Measurements from ENCODE around the gene SLC31A2.
"Not testable (repeated sequence)": the region's sequence is repeated elsewhere in the genome, so short reads cannot be mapped to it uniquely, and the experiment has no call there.

The SLC31A2 gene

GRCh38 chr9:113150670-113151611 is at the start of gene SLC31A2:
Gene SLC31A2, plus strand, starts transcription at chr9:113151007. Its CDS starts 68 bp downstream, at chr9:113151075.
- peak within 1 kb of the TSS; percentile 91 for H2AFZ ChIP-seq (ENCODE audit: low read depth, low read length, severe bottlenecking)
- H3K4me2 ChIP-seq (ENCODE audit: low read depth, low read length, poor library complexity, severe bottlenecking): peak within 1 kb of the TSS; percentile 67

GRCh38 chr9:113105345-113105744 is 45.5 kb upstream of the SLC31A2 start:
- H4K20me1 ChIP-seq (ENCODE audit: low read depth, low read length); H3K27ac ChIP-seq (ENCODE audit: low read depth, low read length); H3K4me3 ChIP-seq (ENCODE audit: insufficient read depth, low read length, poor library complexity, severe bottlenecking); H3K9me2 ChIP-seq (replicated peaks; ENCODE audit: insufficient read depth, low read length); H3K36me3 ChIP-seq (ENCODE audit: low read length); H3F3A ChIP-seq (ENCODE audit: insufficient read depth); H3K4me2 ChIP-seq (ENCODE audit: low read depth, low read length, poor library complexity, severe bottlenecking); H2AFZ ChIP-seq (ENCODE audit: low read depth, low read length, severe bottlenecking); H3K9ac ChIP-seq (ENCODE audit: low read length); H3K79me2 ChIP-seq (ENCODE audit: insufficient read depth, low read length); H3K27me3 ChIP-seq (ENCODE audit: low read length); H3K9me3 ChIP-seq (ENCODE audit: insufficient read depth, low read length): not testable (repeated sequence)

More at GRCh38 chr9:113150670-113151611, at the start of gene SLC31A2:
- TF ChIP-seq EZH2phosphoT487 (conservative IDR thresholded peaks at IDR 0.05; ENCODE audit: low read length): no peak
- TF ChIP-seq CTCF (IDR thresholded peaks at IDR 0.05; ENCODE audit: insufficient read depth, low read length, poor library complexity, severe bottlenecking): peak; percentile 32
- no peaks in the 10 kb centered on the region for H3K9me3 ChIP-seq (ENCODE audit: insufficient read depth, low read length)
- no peak within 1 kb of the TSS for H3K27ac ChIP-seq (ENCODE audit: low read depth, low read length)
- H4K20me1 ChIP-seq (ENCODE audit: low read depth, low read length): no peaks in the 10 kb centered on the region
- no peaks in the 10 kb centered on the region for H3K9me2 ChIP-seq (replicated peaks; ENCODE audit: insufficient read depth, low read length)
- no peaks in the 10 kb centered on the region for H3K36me3 ChIP-seq (ENCODE audit: low read length)
- peak within 1 kb of the TSS; percentile 74 for H3K4me3 ChIP-seq (ENCODE audit: insufficient read depth, low read length, poor library complexity, severe bottlenecking)
- no peaks in the 10 kb centered on the region for H3F3A ChIP-seq (ENCODE audit: insufficient read depth)
- H3K27me3 ChIP-seq (ENCODE audit: low read length): no peaks in the 10 kb centered on the region
- no peaks in the 10 kb centered on the region for H3K79me2 ChIP-seq (ENCODE audit: insufficient read depth, low read length)
- peak within 1 kb of the TSS; percentile 66 for H3K9ac ChIP-seq (ENCODE audit: low read length)

- H3K9me3 ChIP-seq (ENCODE audit: insufficient read depth, low read length); H3K9me2 ChIP-seq (replicated peaks; ENCODE audit: insufficient read depth, low read length); H3K27ac ChIP-seq (ENCODE audit: low read depth, low read length); H3K27me3 ChIP-seq (ENCODE audit: low read length); H3F3A ChIP-seq (ENCODE audit: insufficient read depth); H3K9ac ChIP-seq (ENCODE audit: low read length); H4K20me1 ChIP-seq (ENCODE audit: low read depth, low read length); H3K4me2 ChIP-seq (ENCODE audit: low read depth, low read length, poor library complexity, severe bottlenecking); H3K79me2 ChIP-seq (ENCODE audit: insufficient read depth, low read length); H2AFZ ChIP-seq (ENCODE audit: low read depth, low read length, severe bottlenecking); H3K36me3 ChIP-seq (ENCODE audit: low read length); H3K4me3 ChIP-seq (ENCODE audit: insufficient read depth, low read length, poor library complexity, severe bottlenecking): not testable (repeated sequence)
These were observed 39.5 kb upstream of the SLC31A2 start for GRCh38 chr9:113111065-113111951.

- H2AFZ ChIP-seq (ENCODE audit: low read depth, low read length, severe bottlenecking); H3K4me2 ChIP-seq (ENCODE audit: low read depth, low read length, poor library complexity, severe bottlenecking); H3K4me3 ChIP-seq (ENCODE audit: insufficient read depth, low read length, poor library complexity, severe bottlenecking); H3K9ac ChIP-seq (ENCODE audit: low read length); H3F3A ChIP-seq (ENCODE audit: insufficient read depth); H3K27ac ChIP-seq (ENCODE audit: low read depth, low read length); H3K9me2 ChIP-seq (replicated peaks; ENCODE audit: insufficient read depth, low read length); H3K27me3 ChIP-seq (ENCODE audit: low read length); H4K20me1 ChIP-seq (ENCODE audit: low read depth, low read length); H3K36me3 ChIP-seq (ENCODE audit: low read length); H3K9me3 ChIP-seq (ENCODE audit: insufficient read depth, low read length); H3K79me2 ChIP-seq (ENCODE audit: insufficient read depth, low read length): not testable (repeated sequence)
These were observed 37.9 kb upstream of the SLC31A2 start for GRCh38 chr9:113112706-113113510.

- H4K20me1 ChIP-seq (ENCODE audit: low read depth, low read length): not testable (repeated sequence)
These were observed 32.0 kb upstream of the SLC31A2 start for GRCh38 chr9:113118829-113119228.

More at GRCh38 chr9:113118829-113119228, 32.0 kb upstream of the SLC31A2 start:
- H3K36me3 ChIP-seq (ENCODE audit: low read length); H3K27me3 ChIP-seq (ENCODE audit: low read length); H3K9ac ChIP-seq (ENCODE audit: low read length); H3K9me2 ChIP-seq (replicated peaks; ENCODE audit: insufficient read depth, low read length); H3K9me3 ChIP-seq (ENCODE audit: insufficient read depth, low read length); H3K4me3 ChIP-seq (ENCODE audit: insufficient read depth, low read length, poor library complexity, severe bottlenecking); H2AFZ ChIP-seq (ENCODE audit: low read depth, low read length, severe bottlenecking); H3F3A ChIP-seq (ENCODE audit: insufficient read depth); H3K4me2 ChIP-seq (ENCODE audit: low read depth, low read length, poor library complexity, severe bottlenecking); H3K79me2 ChIP-seq (ENCODE audit: insufficient read depth, low read length); H3K27ac ChIP-seq (ENCODE audit: low read depth, low read length): not testable (repeated sequence)

Measured in SU-DHL-6 (cell line).